Measurements from ENCODE around the gene APBA2.

Gene APBA2

DNA sequence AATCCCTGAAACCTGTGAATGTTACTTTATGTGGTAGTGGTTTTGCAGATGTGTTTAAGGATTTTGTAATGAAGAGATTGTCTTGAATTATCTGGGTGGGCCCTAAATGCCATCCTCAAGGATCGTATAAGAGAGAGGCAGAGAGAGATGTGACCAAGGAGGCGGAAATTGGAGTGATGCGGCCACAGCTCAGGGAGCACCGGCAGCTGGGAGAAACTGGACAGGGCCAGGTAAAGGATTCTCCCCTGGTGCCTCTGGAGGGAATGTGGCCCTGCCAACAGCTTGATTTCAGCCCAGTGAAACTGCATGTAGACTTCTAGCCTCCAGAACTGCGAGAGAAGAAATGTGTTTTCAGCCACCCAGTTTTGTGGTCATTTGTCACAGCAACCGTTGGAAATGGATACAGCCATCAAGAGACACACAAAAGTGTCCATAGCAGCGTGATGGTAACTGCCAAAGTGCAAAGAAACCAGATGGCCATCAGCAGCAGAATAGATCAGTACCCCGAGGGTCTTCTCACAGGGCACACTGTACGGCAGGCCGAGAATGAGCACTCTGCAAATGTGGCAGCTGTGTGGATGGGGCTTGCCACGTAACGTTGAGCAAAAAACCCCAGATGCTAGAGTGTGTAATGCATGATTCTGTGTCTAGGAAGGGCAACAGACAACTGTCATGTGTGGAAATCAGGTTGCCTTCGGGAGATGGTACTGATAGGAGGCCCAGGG is 12.2 kb downstream of the APBA2 start:
- Histone ChIP-seq H3K27me3 (ENCODE audit: insufficient read depth, low read length, poor library complexity) (no peaks in the 10 kb centered on the region), H3K4me2 (ENCODE audit: insufficient read depth, low read length) (no peak overlapping the region), H3K9ac (ENCODE audit: low read depth, low read length) (no peak overlapping the region), H3K9me3 (ENCODE audit: insufficient read depth, low read length, severe bottlenecking) (no peaks in the 10 kb centered on the region), H3K36me3 (ENCODE audit: insufficient read depth, low read length) (no peaks in the 10 kb centered on the region), H4K20me1 (ENCODE audit: insufficient read depth, low read length) (no peaks in the 10 kb centered on the region), H3K79me2 (ENCODE audit: insufficient read depth, low read length) (no peaks in the 10 kb centered on the region), H2AFZ (ENCODE audit: low read depth, low read length) (no peak overlapping the region), H3K4me1 (ENCODE audit: insufficient read depth, low read length) (no peaks in the 10 kb centered on the region), H3K27ac (ENCODE audit: low read length) (no peak overlapping the region), H3K4me3 (ENCODE audit: low read depth in 1 of 2, low read length in 2 of 2) (no peak overlapping the region)
- no peak for DNase-seq
- ATAC-seq (ENCODE audit: insufficient read depth, low read depth) = no peak
- no peak for TF ChIP-seq EZH2 (IDR thresholded peaks at IDR 0.05; ENCODE audit: borderline replicate concordance, low read depth, low read length, severe bottlenecking)
- TF ChIP-seq, protein P1, sequence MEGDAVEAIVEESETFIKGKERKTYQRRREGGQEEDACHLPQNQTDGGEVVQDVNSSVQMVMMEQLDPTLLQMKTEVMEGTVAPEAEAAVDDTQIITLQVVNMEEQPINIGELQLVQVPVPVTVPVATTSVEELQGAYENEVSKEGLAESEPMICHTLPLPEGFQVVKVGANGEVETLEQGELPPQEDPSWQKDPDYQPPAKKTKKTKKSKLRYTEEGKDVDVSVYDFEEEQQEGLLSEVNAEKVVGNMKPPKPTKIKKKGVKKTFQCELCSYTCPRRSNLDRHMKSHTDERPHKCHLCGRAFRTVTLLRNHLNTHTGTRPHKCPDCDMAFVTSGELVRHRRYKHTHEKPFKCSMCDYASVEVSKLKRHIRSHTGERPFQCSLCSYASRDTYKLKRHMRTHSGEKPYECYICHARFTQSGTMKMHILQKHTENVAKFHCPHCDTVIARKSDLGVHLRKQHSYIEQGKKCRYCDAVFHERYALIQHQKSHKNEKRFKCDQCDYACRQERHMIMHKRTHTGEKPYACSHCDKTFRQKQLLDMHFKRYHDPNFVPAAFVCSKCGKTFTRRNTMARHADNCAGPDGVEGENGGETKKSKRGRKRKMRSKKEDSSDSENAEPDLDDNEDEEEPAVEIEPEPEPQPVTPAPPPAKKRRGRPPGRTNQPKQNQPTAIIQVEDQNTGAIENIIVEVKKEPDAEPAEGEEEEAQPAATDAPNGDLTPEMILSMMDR (IDR thresholded peaks at IDR 0.05; ENCODE audit: borderline replicate concordance, extremely low read depth, low read length, poor library complexity, severe bottlenecking) = no peak

- Histone ChIP-seq H4K20me1 (ENCODE audit: insufficient read depth, low read length) (no peaks in the 10 kb centered on the region), H3K4me3 (ENCODE audit: low read depth in 1 of 2, low read length in 2 of 2) (no peak overlapping the region), H3K36me3 (ENCODE audit: insufficient read depth, low read length) (no peaks in the 10 kb centered on the region), H3K9ac (ENCODE audit: low read depth, low read length) (no peak overlapping the region), H3K4me1 (ENCODE audit: insufficient read depth, low read length) (no peaks in the 10 kb centered on the region), H3K9me3 (ENCODE audit: insufficient read depth, low read length, severe bottlenecking) (no peaks in the 10 kb centered on the region), H3K4me2 (ENCODE audit: insufficient read depth, low read length) (no peak overlapping the region), H3K27me3 (ENCODE audit: insufficient read depth, low read length, poor library complexity) (no peaks in the 10 kb centered on the region), H2AFZ (ENCODE audit: low read depth, low read length) (no peak overlapping the region), H3K27ac (ENCODE audit: low read length) (no peak overlapping the region), H3K79me2 (ENCODE audit: insufficient read depth, low read length) (no peaks in the 10 kb centered on the region)
- TF ChIP-seq, protein P1 (IDR thresholded peaks at IDR 0.05; ENCODE audit: borderline replicate concordance, extremely low read depth, low read length, poor library complexity, severe bottlenecking) = no peak
- no peak for TF ChIP-seq EZH2 (IDR thresholded peaks at IDR 0.05; ENCODE audit: borderline replicate concordance, low read depth, low read length, severe bottlenecking)
- DNase-seq (no peak), ATAC-seq (ENCODE audit: insufficient read depth, low read depth) (no peak)
Observed at GRCh38 chr15:28899061-28899738, 13.4 kb downstream of the APBA2 start.

DNA sequence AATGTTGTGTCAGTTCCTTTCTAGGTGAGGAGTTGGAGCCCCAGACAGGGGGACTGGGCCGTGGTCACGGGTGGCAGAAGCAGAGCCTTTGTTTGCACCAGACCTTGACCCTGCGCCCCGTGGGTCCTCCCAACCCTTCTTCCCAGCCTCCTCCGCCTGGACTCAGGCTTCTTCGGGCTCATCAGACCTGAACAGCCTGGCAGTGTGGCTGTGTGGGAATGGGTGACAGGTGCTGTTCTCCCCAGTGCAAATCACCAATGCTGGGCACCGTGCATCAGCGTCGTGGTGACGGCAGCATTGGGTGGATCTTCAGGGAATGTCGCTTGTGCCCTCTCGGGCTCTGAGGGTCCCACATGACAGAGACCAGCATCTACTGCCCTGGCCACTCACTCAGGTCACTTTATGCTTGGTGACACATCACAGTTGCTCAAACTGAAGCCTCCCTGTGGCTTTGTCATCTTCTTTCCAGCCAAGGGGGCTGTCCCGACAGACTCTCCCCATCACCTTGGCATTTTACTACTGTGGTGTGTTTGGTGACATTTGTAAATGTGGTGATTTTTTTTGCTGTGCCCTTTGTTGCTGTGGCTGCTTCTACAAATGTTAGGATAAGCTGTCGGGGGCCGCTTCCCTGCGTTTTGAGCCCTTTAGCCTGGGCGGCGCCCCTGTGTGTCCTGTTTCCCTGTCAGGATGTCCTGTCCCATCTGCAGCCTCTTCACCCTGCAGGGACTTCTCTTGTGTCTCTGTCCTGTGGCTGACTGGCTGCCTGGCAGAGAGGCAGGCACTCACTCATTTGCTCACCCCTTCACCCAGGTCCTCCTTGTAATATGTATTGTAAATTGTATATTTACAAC is 14.5 kb downstream of the APBA2 start:
- H3K79me2 ChIP-seq (ENCODE audit: insufficient read depth, low read length) = no peaks in the 10 kb centered on the region
- no peak for TF ChIP-seq EZH2 (IDR thresholded peaks at IDR 0.05; ENCODE audit: borderline replicate concordance, low read depth, low read length, severe bottlenecking)
- TF ChIP-seq, protein P1 (IDR thresholded peaks at IDR 0.05; ENCODE audit: borderline replicate concordance, extremely low read depth, low read length, poor library complexity, severe bottlenecking) = no peak

More for the DNA sequence above, 14.5 kb downstream of the APBA2 start:
- Histone ChIP-seq H3K9ac (ENCODE audit: low read depth, low read length) (no peak overlapping the region), H3K4me3 (ENCODE audit: low read depth in 1 of 2, low read length in 2 of 2) (no peak overlapping the region), H2AFZ (ENCODE audit: low read depth, low read length) (no peak overlapping the region), H3K9me3 (ENCODE audit: insufficient read depth, low read length, severe bottlenecking) (no peaks in the 10 kb centered on the region), H4K20me1 (ENCODE audit: insufficient read depth, low read length) (no peaks in the 10 kb centered on the region), H3K27me3 (ENCODE audit: insufficient read depth, low read length, poor library complexity) (no peaks in the 10 kb centered on the region), H3K36me3 (ENCODE audit: insufficient read depth, low read length) (no peaks in the 10 kb centered on the region), H3K4me1 (ENCODE audit: insufficient read depth, low read length) (no peaks in the 10 kb centered on the region), H3K27ac (ENCODE audit: low read length) (no peak overlapping the region), H3K4me2 (ENCODE audit: insufficient read depth, low read length) (no peak overlapping the region)
- DNase-seq (no peak), ATAC-seq (ENCODE audit: insufficient read depth, low read depth) (no peak)

Data from DND-41 (cell line).